GM13977 (cell line): ENCODE measurements around the gene DMD.

Source experiments
- DNase-seq: peaks from one replicate; pipeline ENCODE4 v3.0.0; 2012; ENCODE audit warnings: low spot score
- CTCF ChIP-seq: IDR thresholded peaks from 2 replicates; pipeline ENCODE4 v1.5.1; 2012; ENCODE audit warnings: mild to moderate bottlenecking, control low read depth; ENCODE audit not compliant: insufficient read depth; ENCODE audit errors: extremely low read depth, missing control alignments
- in situ Hi-C: fragments of 300-500 bp; cut with MboI; formaldehyde crosslinking; loops from one replicate; pipeline ENCODE4 v1.12.0; 2022; ENCODE audit warnings: low sequenced_read_pairs, low pct_unique_long_range_greater_than_20kb, mixed read lengths, inconsistent platforms; ENCODE audit not compliant: unreplicated experiment

Gene DMD

GRCh38 chrX:31893525-31893924, 1317.8 kb downstream of the DMD start:
- in situ Hi-C loops = no loop called here
- no peak for DNase-seq
- TF ChIP-seq CTCF = no peak

GRCh38 chrX:31889088-31889487, 1322.3 kb downstream of the DMD start:
- no peak for DNase-seq
- no peak for TF ChIP-seq CTCF
- in situ Hi-C loops = no loop called here

- in situ Hi-C loops = no loop called here
- no peak for TF ChIP-seq CTCF
- DNase-seq = no peak
Measured at GRCh38 chrX:31884535-31884934, 1326.8 kb downstream of the DMD start.

- TF ChIP-seq CTCF = no peak
- in situ Hi-C loops = no loop called here
- no peak for DNase-seq
Measured at GRCh38 chrX:31872007-31872406, 1339.3 kb downstream of the DMD start.

- TF ChIP-seq CTCF = no peak
- in situ Hi-C loops = no loop called here
Measured at GRCh38 chrX:31870267-31870666, 1341.1 kb downstream of the DMD start.

GRCh38 chrX:31860686-31861085, 1350.7 kb downstream of the DMD start:
- in situ Hi-C loops = no loop called here
- no peak for DNase-seq

More at GRCh38 chrX:31870267-31870666, 1341.1 kb downstream of the DMD start:
- DNase-seq = no peak

More at GRCh38 chrX:31860686-31861085, 1350.7 kb downstream of the DMD start:
- no peak for TF ChIP-seq CTCF
